Body of pancreas (tissue), 4 donors: ENCODE results near the gene NAB2.

Experiments used
- CTCF ChIP-seq, 7 experiments: fragments of 450-650 bp in 4 of 7; fragments of 200-600 bp in 3 of 7; sonication (generic) in 3 of 7; IDR thresholded peaks; one replicate each; pipeline ENCODE4 v1.5.1; 2016 to 2019; ENCODE audit warnings: antibody characterized with exemption in 7 of 7
- POLR2A ChIP-seq, 3 donors: fragments of 450-650 bp; IDR thresholded peaks; one replicate each; pipeline ENCODE4 v1.6.1; 2016; ENCODE audit warnings: antibody characterized with exemption in 3 of 3, mild to moderate bottlenecking in 2 of 3

GRCh38 chr12:57046086-57046791 is 42.7 kb upstream of the NAB2 start:
- TF ChIP-seq CTCF (IDR thresholded peaks at IDR 0.05), result no peak
- TF ChIP-seq POLR2A (IDR thresholded peaks at IDR 0.05), result no peak
